Suppressor macrophage treated with lipopolysaccharide for 1 hour (primary cell): ENCODE measurements around the gene NEUROG1.

Source experiments
- DNase-seq, 3 donors: peaks; one replicate each; pipeline ENCODE4 v3.0.0-alpha.2; 2020 to 2022

NEUROG1 gene

DNA sequence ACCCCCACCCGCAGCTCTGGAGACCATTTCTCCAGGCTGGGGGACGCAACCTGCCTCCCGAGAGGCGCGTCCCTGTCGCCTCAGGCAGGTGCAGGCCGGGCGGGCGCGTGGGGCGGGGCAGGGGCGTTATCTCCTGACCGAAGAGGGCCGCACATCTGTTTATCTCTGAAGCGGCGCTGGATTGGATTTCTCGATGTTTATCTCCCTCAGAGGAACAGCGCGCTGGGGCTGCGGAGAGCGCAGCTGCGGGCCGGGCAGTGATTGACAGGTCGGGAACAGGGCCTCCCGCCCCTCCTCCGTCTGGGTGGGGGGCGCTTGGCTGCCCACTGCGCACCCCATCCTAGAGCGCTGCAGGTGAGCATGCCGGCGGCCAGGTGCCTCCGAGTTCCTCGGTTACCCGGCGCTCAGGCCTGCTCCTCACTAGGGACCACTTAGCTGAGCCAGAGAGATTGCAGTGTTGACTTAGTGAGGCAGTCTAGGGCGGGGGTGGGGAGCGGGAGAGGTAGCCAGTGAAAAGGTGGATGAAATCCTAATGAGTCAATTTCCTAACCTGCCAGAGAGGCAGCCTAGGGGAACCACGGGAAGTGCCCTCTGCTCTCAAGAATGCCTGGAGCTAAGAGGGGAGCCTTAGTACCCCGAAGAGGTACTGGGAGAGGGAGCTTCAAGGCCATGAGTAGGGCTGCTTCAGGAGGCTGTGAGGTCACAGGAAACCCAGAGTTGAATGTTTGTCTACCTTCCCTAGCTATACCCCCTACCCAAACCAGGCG, 44.0 kb downstream of the NEUROG1 start:
- DNase-seq: no peak

DNA sequence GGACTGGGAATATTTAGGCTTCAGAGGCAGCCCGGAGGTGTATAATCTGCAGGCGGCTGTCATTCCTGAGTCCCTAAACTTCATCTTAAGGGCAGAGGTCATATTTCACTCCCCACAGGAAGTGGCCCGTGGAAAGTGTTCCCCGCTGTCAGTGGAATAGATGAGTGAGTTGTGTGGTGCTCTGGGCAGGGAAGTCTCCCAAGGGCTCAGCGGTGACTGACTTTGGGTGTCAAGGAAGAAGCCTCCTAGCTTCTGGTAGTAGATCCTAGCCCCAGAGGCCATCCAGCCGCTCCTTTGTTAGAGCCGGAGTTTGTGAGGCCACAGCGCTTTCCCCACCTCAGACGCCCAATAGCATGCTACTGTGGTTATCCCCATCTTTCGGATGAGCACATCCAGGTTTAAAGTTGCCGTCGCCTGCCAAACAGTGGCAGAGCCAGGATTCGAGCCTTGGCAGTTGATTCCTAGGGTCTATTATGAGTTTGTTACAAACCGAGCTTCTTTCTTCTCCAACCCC, 44.7 kb downstream of the NEUROG1 start:
- DNase-seq: no peak

DNA sequence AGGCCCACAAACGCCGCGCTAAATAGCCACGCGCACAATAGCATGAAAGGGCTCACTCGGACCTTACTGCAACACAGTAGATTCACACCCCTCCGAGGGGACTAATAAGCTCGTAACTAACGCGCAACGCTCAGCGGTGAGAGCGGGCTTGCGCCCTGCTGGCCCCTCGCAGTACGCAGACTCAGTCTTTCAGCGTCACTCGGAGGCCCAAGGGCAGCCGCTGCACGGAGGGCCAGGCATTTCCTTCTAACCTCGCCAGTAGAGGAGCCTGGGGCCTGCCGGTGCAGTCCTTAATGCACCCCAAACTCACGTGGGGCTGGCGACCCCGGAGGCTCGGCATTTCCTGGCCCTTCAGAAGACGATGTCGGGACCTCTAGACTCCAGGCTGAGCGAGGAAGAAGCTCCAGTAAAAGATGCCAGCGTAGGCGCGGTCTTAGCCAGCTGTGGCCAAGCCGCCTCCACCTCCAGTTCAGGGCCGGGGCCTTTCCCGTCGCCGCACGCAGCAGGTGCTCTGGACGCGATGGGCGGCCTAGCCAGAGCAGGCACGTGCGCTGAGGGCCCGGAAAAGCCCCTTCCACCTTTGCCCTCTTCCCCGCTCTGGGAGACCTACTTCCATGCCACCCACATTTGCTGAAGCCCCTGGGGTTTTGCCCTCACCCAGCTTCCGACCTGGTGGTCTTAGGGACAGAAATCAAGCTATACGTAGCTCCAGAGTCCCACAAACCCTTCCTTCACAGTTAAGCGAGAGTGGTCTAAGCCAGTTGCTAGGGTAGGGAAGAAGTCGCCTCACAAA, 45.3 kb downstream of the NEUROG1 start:
- DNase-seq: peak in 2 of 3 donors; percentile 39 to 53

DNA sequence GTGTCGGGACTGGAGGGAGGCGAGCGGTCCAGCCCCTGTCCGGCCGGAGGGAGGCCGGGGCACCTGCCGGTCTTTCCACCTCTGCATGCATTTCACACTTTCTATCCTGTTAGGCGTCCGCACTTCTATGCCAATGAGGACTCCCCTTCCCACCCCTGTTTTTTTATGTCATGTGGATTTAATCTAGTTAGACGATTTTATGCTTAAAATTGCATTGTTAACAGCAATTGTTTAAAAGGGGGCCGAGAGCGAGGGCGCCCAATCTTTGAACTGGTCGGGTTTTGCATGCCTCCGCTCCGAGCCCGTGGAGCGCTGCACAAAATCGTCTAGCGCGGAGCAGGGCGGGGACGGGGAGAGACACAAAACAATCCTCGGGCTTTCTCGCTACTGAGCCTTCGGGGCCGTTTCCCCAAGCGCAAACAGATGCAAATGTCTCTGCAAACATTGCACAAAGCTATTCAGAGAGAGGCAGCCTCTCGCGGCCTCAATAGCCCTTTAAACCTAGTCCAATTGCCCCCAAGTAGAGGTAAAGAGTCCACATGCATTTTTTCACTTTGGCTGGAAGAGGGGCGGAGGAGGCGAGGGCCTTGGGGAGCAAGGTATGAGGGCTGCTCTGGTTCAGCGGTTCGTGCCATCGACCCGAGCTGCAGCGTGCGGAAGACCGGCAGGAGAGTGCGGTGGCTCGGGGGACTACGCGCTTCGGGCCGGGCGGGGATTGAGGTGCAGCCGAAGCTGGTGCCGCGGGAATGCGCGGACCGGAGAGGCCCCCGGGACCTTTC, 46.1 kb downstream of the NEUROG1 start:
- DNase-seq: no peak

DNA sequence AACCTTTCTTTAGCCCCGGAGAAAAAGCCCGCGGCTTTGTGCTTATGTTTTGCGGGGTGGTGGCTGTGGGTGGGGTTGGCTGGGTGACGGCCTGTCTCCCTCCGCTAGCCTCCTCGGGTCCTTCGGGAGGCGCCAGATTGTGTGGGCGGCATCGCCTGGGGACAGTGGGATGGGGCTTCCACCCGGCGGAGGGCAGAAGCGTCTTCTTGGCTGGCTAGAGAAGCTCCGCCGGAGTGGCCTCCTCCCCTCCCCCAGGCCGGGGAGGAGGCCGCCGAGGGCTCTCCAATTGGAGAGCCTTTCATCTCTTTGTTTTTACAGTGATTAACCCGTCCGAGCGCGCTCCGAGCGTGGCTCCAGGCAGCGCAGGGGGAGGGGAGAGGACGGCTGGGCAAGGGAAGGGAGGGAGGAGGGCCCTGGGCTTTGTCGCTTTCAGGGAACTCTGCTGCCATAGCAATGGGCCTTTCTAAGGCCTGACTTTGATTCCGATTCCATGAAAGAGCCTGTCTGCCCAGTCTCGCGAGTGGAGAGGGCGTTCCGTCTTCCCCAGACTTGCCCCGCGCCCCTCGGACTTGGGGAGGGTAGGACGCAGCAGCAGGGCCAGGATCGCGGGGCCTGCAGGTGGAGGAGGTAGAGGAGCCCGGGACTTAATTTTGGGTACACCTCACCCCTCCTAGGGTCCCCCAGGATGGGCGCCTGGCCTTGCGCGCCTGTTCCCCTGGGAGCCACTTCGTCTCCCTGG, 46.9 kb downstream of the NEUROG1 start:
- peak in 2 of 3 donors; percentile 24 to 40 for DNase-seq

DNA sequence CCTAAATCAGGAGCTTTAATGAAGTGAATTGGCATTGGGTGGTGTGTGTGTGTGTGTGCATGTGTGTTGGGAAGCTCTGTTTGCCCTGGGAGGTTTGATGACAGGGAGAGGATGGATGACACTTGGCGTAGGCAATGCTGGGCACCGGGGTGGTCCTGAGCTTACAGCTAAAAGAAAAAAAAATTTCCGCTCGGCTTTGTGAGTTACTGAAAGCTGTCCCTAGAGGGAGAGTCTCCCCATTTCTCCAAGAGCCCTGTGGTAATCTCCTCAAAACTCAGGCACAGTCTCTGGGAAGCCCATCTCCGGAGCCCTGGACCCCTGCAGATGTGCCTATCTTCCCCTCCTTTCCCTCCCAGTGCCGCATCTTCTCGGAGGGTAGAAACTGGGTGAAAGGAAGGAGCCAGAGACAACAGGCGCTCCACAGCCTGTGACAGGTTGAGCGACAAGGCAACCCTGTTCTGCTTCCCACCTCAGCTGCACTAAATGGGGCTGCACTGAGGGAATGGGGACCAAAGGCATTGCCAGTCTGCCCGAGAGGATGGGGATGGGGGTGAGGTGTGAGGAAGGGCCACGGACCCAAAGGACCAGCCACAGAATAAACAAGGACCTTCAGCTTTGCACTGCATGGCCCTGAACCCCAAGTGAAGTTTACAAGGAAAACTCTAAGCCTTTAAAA, 47.8 kb downstream of the NEUROG1 start:
- no peak for DNase-seq

DNA sequence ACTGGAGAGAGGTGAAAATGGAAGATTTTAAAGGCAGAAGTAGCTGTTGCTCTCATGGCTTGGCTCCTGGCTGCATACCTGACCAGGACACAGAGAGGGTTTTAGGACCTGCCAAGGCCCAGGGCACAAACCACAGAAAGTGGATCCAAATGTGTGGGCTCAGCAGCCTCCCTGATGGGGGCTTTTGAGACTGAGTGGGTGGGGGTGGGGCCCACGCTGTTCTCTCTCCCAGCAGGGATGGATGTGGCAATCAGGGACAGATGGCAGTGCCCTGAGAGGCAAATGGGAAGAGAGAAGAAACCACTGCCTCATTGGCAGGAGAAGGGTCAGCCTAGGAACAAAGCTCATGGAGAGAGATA, 48.7 kb downstream of the NEUROG1 start:
- DNase-seq: peak in 2 of 3 donors; percentile 25 to 44

DNA sequence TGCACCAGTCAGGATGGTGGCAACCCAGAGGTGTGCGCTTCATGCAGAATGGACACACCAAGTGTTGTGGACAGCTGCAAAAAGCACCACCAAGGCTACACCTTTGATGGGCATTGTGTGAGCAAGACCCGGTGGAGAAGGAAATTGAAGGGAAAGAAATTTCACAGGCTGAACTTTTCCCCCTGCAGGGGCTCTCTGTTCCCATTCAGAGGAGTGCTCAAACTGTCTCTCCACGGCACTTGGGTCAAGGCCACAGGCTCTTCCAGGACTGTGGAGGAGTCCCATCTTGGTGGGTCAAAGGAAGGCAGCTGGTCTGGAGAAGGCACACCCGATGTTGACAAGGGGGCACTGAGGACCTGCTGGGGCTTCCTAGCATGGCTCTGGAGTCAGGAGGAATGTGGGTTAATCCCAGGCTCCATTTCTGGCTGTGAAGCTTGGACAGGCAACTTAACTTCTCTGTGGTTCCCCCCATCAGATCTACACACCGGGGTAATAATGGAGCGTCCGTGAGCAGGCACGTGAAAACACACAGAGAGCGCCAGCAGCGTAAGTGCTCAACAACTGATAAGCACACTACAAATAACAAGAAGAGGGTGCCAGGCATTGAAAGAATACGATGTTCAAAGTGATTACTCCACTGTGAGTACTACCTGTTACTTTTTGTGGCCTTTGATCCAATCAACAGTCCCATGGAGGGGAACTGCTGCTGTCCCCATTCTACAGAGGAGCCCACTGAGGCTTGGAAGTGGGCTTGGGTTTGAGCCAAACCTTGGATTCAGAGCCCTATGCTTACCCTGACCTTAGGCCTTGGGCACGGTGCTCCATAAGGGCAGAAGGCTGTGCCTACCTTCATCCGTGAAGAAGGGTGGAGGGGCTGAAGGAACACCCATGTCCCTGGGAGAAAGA, 49.4 kb downstream of the NEUROG1 start:
- no peak for DNase-seq

DNA sequence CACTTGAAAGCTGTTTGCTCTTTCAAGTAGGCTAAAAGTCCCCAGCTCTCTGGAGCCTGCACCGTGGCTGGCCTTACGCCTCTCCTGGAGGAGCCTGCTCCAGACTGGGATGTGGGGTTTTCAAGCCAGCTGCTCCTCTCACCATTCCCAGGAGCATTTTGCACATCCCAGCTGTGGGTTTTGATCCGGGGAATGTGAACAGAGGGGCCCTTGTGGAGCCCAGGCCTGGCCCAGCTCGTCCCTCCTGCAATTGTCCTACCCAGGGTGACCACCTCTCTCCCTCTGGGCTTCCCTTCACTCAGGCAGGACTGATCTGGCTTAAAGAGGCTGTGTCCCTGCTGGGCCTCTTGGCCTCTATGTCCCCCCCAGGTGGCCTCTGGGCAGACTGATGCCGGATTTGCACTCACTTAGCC, 51.1 kb downstream of the NEUROG1 start:
- DNase-seq: no peak
